ENCODE results near the gene TMEM95. TPM values are rescaled to one million over a fixed set of nuclear protein-coding genes. Genes with fewer than 3 reads are reported as not detected.

Gene TMEM95
- total and polyA plus RNA-seq, 10 of the 15 experiments (the other 5 are each of a cell fraction or from before 2014, with no cell fraction given), result 0.05 to 0.28 TPM; not detected in 8

GRCh38 chr17:7354262-7354843 is 603 bp upstream of the TMEM95 start:
- TF ChIP-seq BHLHE40 (IDR thresholded peaks at IDR 0.05; ENCODE audit: borderline replicate concordance in 1 of 2, low read depth in 2 of 2, low read length in 1 of 2) (peak in 1 of 2 experiments; percentile 23; a peak in 1 of 4 replicates), HDGF (IDR thresholded peaks at IDR 0.05) (peak; percentile 73; the same call in 1 of the 2 replicates), BMI1 (IDR thresholded peaks at IDR 0.05; ENCODE audit: borderline replicate concordance) (peak; percentile 89), BACH1 (IDR thresholded peaks at IDR 0.05; ENCODE audit: borderline replicate concordance) (no peak), CREB1 (IDR thresholded peaks at IDR 0.05; ENCODE audit: low read depth) (peak; percentile 53; the same call in 1 of the 2 replicates), MTA2 (IDR thresholded peaks at IDR 0.05; ENCODE audit: low read depth) (peak; percentile 61; the same call in 1 of the 2 replicates), NBN (IDR thresholded peaks at IDR 0.05) (0 out of 2 replicates have a peak, but pooled peaks have one; percentile 45), LARP7 (IDR thresholded peaks at IDR 0.05) (0 out of 2 replicates have a peak, but pooled peaks have one; percentile 24), MXI1 (IDR thresholded peaks at IDR 0.05; ENCODE audit: low read depth, low read length) (peak; percentile 59; the same call in 1 of the 2 replicates), HDAC2 (IDR thresholded peaks at IDR 0.05) (no peak)
- Histone ChIP-seq H3K9ac (ENCODE audit: control insufficient read depth, insufficient read depth, low read length) (0 out of 2 replicates have a peak overlapping the region, but pooled peaks have one; percentile 14), H3K9me3 (replicated peaks; ENCODE audit: control insufficient read depth, insufficient read depth, low read length) (no peaks in the 10 kb centered on the region), H3K4me2 (ENCODE audit: control insufficient read depth, insufficient read depth) (peak overlapping the region; percentile 30; the same call in 1 of the 2 replicates), H3K4me1 (ENCODE audit: control insufficient read depth, insufficient read depth, low read length) (peaks cover 23% of the 10 kb centered on the region), H3K79me2 (ENCODE audit: control insufficient read depth, insufficient read depth, low read length) (peaks cover 7% of the 10 kb centered on the region), H3K4me3 (no peak overlapping the region), H4K20me1 (ENCODE audit: control insufficient read depth, insufficient read depth) (no peaks in the 10 kb centered on the region), H2AFZ (ENCODE audit: control insufficient read depth, low read depth, low read length) (no peak overlapping the region), H3K27ac (ENCODE audit: control insufficient read depth, insufficient read depth) (no peak overlapping the region), H3K27me3 (replicated peaks in 1 of 2; ENCODE audit: control insufficient read depth in 2 of 2, insufficient read depth in 2 of 2, low read length in 1 of 2) (no peaks in the 10 kb centered on the region), H3K36me3 (ENCODE audit: control insufficient read depth in 2 of 2, insufficient read depth in 2 of 2, low read length in 1 of 2) (no peaks in the 10 kb centered on the region)
- ChIA-PET RAD21 (ENCODE audit: unreplicated experiment) (interaction anchor here (0.5 to 3.6 kb wide), 9 partner anchors 8 to 333 kb away, joined by 3 to 31 read pairs (median 3); partner anchors contain the start of genes ACAP1, NEURL4, TMEM102 and TMEM256), POLR2A (interaction anchor here (0.6 to 1.3 kb wide), 7 partner anchors 18 to 319 kb away, joined by 3 to 6 read pairs (median 3); partner anchors contain the start of genes ACAP1, GPS2, NEURL4 and SLC2A4), SMC1A (ENCODE audit: uncharacterized antibody, unreplicated experiment) (interaction anchor here (0.6 to 2.4 kb wide), 5 partner anchors 18 to 333 kb away, joined by 3 to 9 read pairs (median 4); partner anchors contain the start of genes ACAP1 and TP53), CTCF (interaction anchor here (0.6 to 4.0 kb wide), 13 partner anchors 9 to 334 kb away, joined by 3 to 58 read pairs (median 9); partner anchors contain the start of genes SENP3, SOX15, TMEM102 and TNFSF13)
- BruUV-seq (replicated peaks), result no TSS peak
- no peak for DNase-seq (ENCODE audit: low read depth, low spot score)
- FAIRE-seq, result no peak
- no peak for ATAC-seq
- intact Hi-C loops (cut with micrococcal nuclease; ENCODE audit: unreplicated experiment), result loop anchor here (5.0 kb wide), 1 partner anchor 83 kb away; the partner anchor contains the start of genes FGF11 and TMEM102
- in situ Hi-C loops (cut with MboI), result no loop called here
- WGBS (ENCODE audit: insufficient coverage, insufficient replicate concordance, low lambda C conversion rate, missing lambda C conversion rate), result 37% methylated on average over 9 of the region's 9 CpGs

All from GM12878 (cell line).